PC-9 (cell line): Measurements from ENCODE around the gene YRDC.

ENCODE experiments used
- EZH2 ChIP-seq: fragments of 200-600 bp; sonication (generic); IDR thresholded peaks from 2 replicates; pipeline ENCODE4 v1.8.0; 2017; ENCODE audit warnings: antibody characterized with exemption, low read depth
- TF ChIP-seq, protein P1 (sequence below): fragments of 200-600 bp; sonication (generic); conservative IDR thresholded peaks from 2 replicates; pipeline ENCODE4 v1.6.1; 2017; ENCODE audit warnings: mixed run types, antibody characterized with exemption, mild to moderate bottlenecking, moderate library complexity

DNA sequence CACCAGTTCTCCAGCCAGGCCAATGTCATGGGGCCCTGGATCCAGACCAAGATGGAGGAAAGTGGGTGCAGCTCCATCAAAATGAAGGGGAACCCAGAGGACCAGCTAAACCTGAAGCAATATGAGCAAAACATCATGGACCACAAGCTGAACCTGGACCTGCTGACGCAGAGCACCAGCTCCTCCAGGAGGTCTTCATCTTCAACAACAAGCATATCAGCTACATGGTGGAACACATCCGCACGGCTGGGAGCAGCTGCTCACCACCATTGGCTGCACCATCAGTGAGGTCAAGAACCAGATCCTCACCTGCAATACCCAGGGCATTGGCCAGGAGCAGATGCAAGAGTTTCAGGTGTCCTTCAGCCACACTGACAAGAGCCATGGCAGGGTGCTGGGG is 29.4 kb downstream of the YRDC start:
- TF ChIP-seq, protein P1, sequence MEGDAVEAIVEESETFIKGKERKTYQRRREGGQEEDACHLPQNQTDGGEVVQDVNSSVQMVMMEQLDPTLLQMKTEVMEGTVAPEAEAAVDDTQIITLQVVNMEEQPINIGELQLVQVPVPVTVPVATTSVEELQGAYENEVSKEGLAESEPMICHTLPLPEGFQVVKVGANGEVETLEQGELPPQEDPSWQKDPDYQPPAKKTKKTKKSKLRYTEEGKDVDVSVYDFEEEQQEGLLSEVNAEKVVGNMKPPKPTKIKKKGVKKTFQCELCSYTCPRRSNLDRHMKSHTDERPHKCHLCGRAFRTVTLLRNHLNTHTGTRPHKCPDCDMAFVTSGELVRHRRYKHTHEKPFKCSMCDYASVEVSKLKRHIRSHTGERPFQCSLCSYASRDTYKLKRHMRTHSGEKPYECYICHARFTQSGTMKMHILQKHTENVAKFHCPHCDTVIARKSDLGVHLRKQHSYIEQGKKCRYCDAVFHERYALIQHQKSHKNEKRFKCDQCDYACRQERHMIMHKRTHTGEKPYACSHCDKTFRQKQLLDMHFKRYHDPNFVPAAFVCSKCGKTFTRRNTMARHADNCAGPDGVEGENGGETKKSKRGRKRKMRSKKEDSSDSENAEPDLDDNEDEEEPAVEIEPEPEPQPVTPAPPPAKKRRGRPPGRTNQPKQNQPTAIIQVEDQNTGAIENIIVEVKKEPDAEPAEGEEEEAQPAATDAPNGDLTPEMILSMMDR, result no peak
- no peak for TF ChIP-seq EZH2
